Upper lobe of left lung (tissue), 6 donors: ENCODE results near the gene TENM4. TPM values are rescaled to one million over a fixed set of nuclear protein-coding genes. Genes with fewer than 3 reads are reported as not detected.

ENCODE experiments used
- ATAC-seq, 2 donors: fragments of 200-7000 bp; cut with Tn5 transposase; one replicate each; pipeline ENCODE4 v1.9.1; 2022; ENCODE audit warnings: mild to moderate bottlenecking in 2 of 2, moderate library complexity in 2 of 2; ENCODE audit not compliant: low FRiP score in 2 of 2
- DNase-seq, 2 donors: peaks; one replicate each; pipeline ENCODE4 v3.0.0-alpha.2; 2019 to 2020
- H3K27ac ChIP-seq, 4 donors: fragments of 200-600 bp; sonication (generic); one replicate each; pipeline ENCODE4 v1.5.1; 2016 to 2019
- H3K27me3 ChIP-seq, 4 donors: fragments of 200-600 bp; sonication (generic); one replicate each; pipeline ENCODE4 v1.5.1; 2017 to 2019
- H3K36me3 ChIP-seq, 4 donors: fragments of 200-600 bp; sonication (generic); one replicate each; pipeline ENCODE4 v1.5.1; 2016 to 2019
- H3K4me1 ChIP-seq, 4 donors: fragments of 200-600 bp; sonication (generic); one replicate each; pipeline ENCODE4 v1.5.1; 2018 to 2019
- H3K4me3 ChIP-seq, 4 donors: fragments of 200-600 bp; sonication (generic); one replicate each; pipeline ENCODE4 v1.5.1; 2017 to 2019; ENCODE audit warnings: mild to moderate bottlenecking in 2 of 4, moderate library complexity in 1 of 4
- H3K9me3 ChIP-seq, 4 donors: fragments of 200-600 bp; sonication (generic); one replicate each; pipeline ENCODE4 v1.5.1; 2018 to 2019
- CTCF ChIP-seq, 6 experiments: fragments of 450-650 bp in 4 of 6; fragments of 200-600 bp in 2 of 6; sonication (generic) in 2 of 6; IDR thresholded peaks; one replicate each; pipeline ENCODE4 v1.5.1; 2016 to 2019; ENCODE audit warnings: antibody characterized with exemption in 6 of 6
- EP300 ChIP-seq, 4 donors: sonication (generic); formaldehyde crosslinking; IDR thresholded peaks; one replicate each; pipeline ENCODE4 v1.5.1; 2017; ENCODE audit warnings: antibody characterized with exemption in 4 of 4, control low read depth in 2 of 4
- POLR2A ChIP-seq, 4 donors: fragments of 450-650 bp; IDR thresholded peaks; one replicate each; pipeline ENCODE4 v1.5.1; 2016 to 2017; ENCODE audit warnings: antibody characterized with exemption in 4 of 4, mild to moderate bottlenecking in 2 of 4
- POLR2AphosphoS5 ChIP-seq, 2 donors: sonication (generic); formaldehyde crosslinking; IDR thresholded peaks; one replicate each; pipeline ENCODE4 v1.5.1; 2017; ENCODE audit warnings: antibody characterized with exemption in 2 of 2
- WGBS, 2 donors: methylation state at CpG; one replicate each; pipeline ENCODE4 v1.1.5; 2017 to 2018; 5-methylcytosine and 5-hydroxymethylcytosine counted together
- total RNA-seq, 6 donors: library from RNA; depleted of rRNA in 4 of 6; stranded (reverse); fragments of >200 nt in 4 of 6; gene quantifications; one replicate each; pipeline versions ENCODE4 v1.1.0 to v1.2.1, GENCODE V29; 2016 to 2021
- donor health status: DM: no; HTN: no; CAD: no; lungs with moderate emphysema.
- donor health status: DM: no; HTN: yes; CAD: no; lungs with severe emphysema.

Gene TENM4
- total RNA-seq, 6 donors from 2014 or later = 0.11 to 20.0 (median 3.7) TPM

GRCh38 chr11:78667461-78667860, 773.4 kb downstream of the TENM4 start:
- no peak for TF ChIP-seq POLR2AphosphoS5 (IDR thresholded peaks at IDR 0.05)
- TF ChIP-seq POLR2A (IDR thresholded peaks at IDR 0.05) = no peak
- TF ChIP-seq CTCF (IDR thresholded peaks at IDR 0.05) = no peak
- TF ChIP-seq EP300 (IDR thresholded peaks at IDR 0.05) = no peak
- DNase-seq (no peak), ATAC-seq (no peak)
- H3K4me3 ChIP-seq = no peak overlapping the region
- WGBS, 2 donors = 80 to 88% methylated on average over 2 of the region's 2 CpGs
- H3K36me3 ChIP-seq = no peaks in the 10 kb centered on the region
- no peaks in the 10 kb centered on the region for H3K4me1 ChIP-seq
- no peaks in the 10 kb centered on the region for H3K27me3 ChIP-seq
- no peak overlapping the region for H3K27ac ChIP-seq
- no peaks in the 10 kb centered on the region for H3K9me3 ChIP-seq

- H3K4me1 ChIP-seq = no peaks in the 10 kb centered on the region
- DNase-seq (no peak), ATAC-seq (no peak)
- H3K27me3 ChIP-seq = no peaks in the 10 kb centered on the region
- TF ChIP-seq POLR2AphosphoS5 (IDR thresholded peaks at IDR 0.05) (no peak), POLR2A (IDR thresholded peaks at IDR 0.05) (no peak), EP300 (IDR thresholded peaks at IDR 0.05) (no peak), CTCF (IDR thresholded peaks at IDR 0.05) (no peak)
- H3K9me3 ChIP-seq = no peaks in the 10 kb centered on the region
- H3K27ac ChIP-seq = no peak overlapping the region
- no peaks in the 10 kb centered on the region for H3K36me3 ChIP-seq
- no peak overlapping the region for H3K4me3 ChIP-seq
Measured at GRCh38 chr11:78666675-78667160, 774.1 kb downstream of the TENM4 start.

GRCh38 chr11:78664636-78665035, 776.2 kb downstream of the TENM4 start:
- Histone ChIP-seq H3K4me3 (no peak overlapping the region), H3K4me1 (no peaks in the 10 kb centered on the region), H3K27me3 (no peaks in the 10 kb centered on the region), H3K27ac (no peak overlapping the region), H3K9me3 (no peaks in the 10 kb centered on the region), H3K36me3 (no peaks in the 10 kb centered on the region)
- TF ChIP-seq CTCF (IDR thresholded peaks at IDR 0.05) (no peak), EP300 (IDR thresholded peaks at IDR 0.05) (no peak), POLR2AphosphoS5 (IDR thresholded peaks at IDR 0.05) (no peak), POLR2A (IDR thresholded peaks at IDR 0.05) (no peak)
- DNase-seq = no peak
- 75 to 91% methylated on average over 1 of the region's 1 CpG for WGBS, 2 donors
- ATAC-seq = no peak

GRCh38 chr11:78662811-78663210, 778.0 kb downstream of the TENM4 start:
- no peaks in the 10 kb centered on the region for H3K4me1 ChIP-seq
- ATAC-seq (no peak), DNase-seq (no peak)
- WGBS, 2 donors = 88 to 89% methylated on average over 2 of the region's 2 CpGs
- no peaks in the 10 kb centered on the region for H3K27me3 ChIP-seq
- no peak for TF ChIP-seq POLR2AphosphoS5 (IDR thresholded peaks at IDR 0.05)
- no peak for TF ChIP-seq EP300 (IDR thresholded peaks at IDR 0.05)
- no peak for TF ChIP-seq POLR2A (IDR thresholded peaks at IDR 0.05)
- TF ChIP-seq CTCF (IDR thresholded peaks at IDR 0.05) = no peak
- H3K27ac ChIP-seq = no peak overlapping the region
- no peaks in the 10 kb centered on the region for H3K36me3 ChIP-seq
- no peak overlapping the region for H3K4me3 ChIP-seq
- H3K9me3 ChIP-seq = no peaks in the 10 kb centered on the region

GRCh38 chr11:78660471-78660870, 780.4 kb downstream of the TENM4 start:
- no peaks in the 10 kb centered on the region for H3K36me3 ChIP-seq
- H3K4me1 ChIP-seq = no peaks in the 10 kb centered on the region
- H3K4me3 ChIP-seq = no peak overlapping the region
- TF ChIP-seq CTCF (IDR thresholded peaks at IDR 0.05) (no peak), EP300 (IDR thresholded peaks at IDR 0.05) (no peak), POLR2A (IDR thresholded peaks at IDR 0.05) (no peak), POLR2AphosphoS5 (IDR thresholded peaks at IDR 0.05) (no peak)
- no peaks in the 10 kb centered on the region for H3K27me3 ChIP-seq
- DNase-seq (no peak), ATAC-seq (no peak)
- no peaks in the 10 kb centered on the region for H3K9me3 ChIP-seq
- 89 to 91% methylated on average over 4 of the region's 4 CpGs for WGBS, 2 donors
- no peak overlapping the region for H3K27ac ChIP-seq
